AG09319 (cell line): ENCODE results near the gene CD40.

Experiments used
- DNase-seq: peaks from one replicate; pipeline ENCODE4 v3.0.0-alpha.2; 2010; ENCODE audit warnings: low read depth; ENCODE audit errors: extremely low read depth
- CTCF ChIP-seq: IDR thresholded peaks from 2 replicates; pipeline ENCODE4 v1.5.1; 2011; ENCODE audit warnings: low read depth, mild to moderate bottlenecking, inconsistent platforms, low read length, moderate library complexity

CD40 gene

GRCh38 chr20:46111028-46111835 lies 6.9 kb upstream of the CD40 start:
- no peak for DNase-seq
- TF ChIP-seq CTCF: no peak

GRCh38 chr20:46111836-46112212 lies 6.3 kb upstream of the CD40 start:
- no peak for TF ChIP-seq CTCF
- no peak for DNase-seq

- no peak for DNase-seq
Measured at GRCh38 chr20:46112430-46113112, 5.5 kb upstream of the CD40 start.

GRCh38 chr20:46113113-46113470 lies 5.0 kb upstream of the CD40 start:
- DNase-seq: no peak
- no peak for TF ChIP-seq CTCF

More at GRCh38 chr20:46112430-46113112, 5.5 kb upstream of the CD40 start:
- no peak for TF ChIP-seq CTCF

- DNase-seq: no peak
- TF ChIP-seq CTCF: no peak
Measured at GRCh38 chr20:46114449-46114848, 3.7 kb upstream of the CD40 start.

- peak; percentile 8 for DNase-seq
Measured at GRCh38 chr20:46118481-46119020, 437 bp downstream of the CD40 start.

More at GRCh38 chr20:46118481-46119020, 437 bp downstream of the CD40 start:
- no peak for TF ChIP-seq CTCF
